HG02588 (cell line): ENCODE measurements around the gene USP46.

ENCODE experiments used
- ATAC-seq: cut with Tn5 transposase; IDR thresholded peaks from one replicate; pipeline ENCODE4 v1.9.1; 2021; ENCODE audit warnings: mild to moderate bottlenecking, moderate library complexity; ENCODE audit not compliant: unreplicated experiment

USP46 gene

GRCh38 chr4:52657618-52658501 lies 1.2 kb downstream of the USP46 start:
- no peak for ATAC-seq

- no peak for ATAC-seq
Measured at GRCh38 chr4:52657292-52657617, 1.8 kb downstream of the USP46 start.

- no peak for ATAC-seq
Measured at GRCh38 chr4:52655506-52655905, 3.6 kb downstream of the USP46 start.

GRCh38 chr4:52651996-52652672 lies 7.0 kb downstream of the USP46 start:
- ATAC-seq = no peak

- ATAC-seq = no peak
Measured at GRCh38 chr4:52648836-52649235, 10.3 kb downstream of the USP46 start.

GRCh38 chr4:52646741-52647140 lies 12.4 kb downstream of the USP46 start:
- ATAC-seq = no peak

- no peak for ATAC-seq
Measured at GRCh38 chr4:52646096-52646495, 13.0 kb downstream of the USP46 start.

- no peak for ATAC-seq
Measured at GRCh38 chr4:52645300-52645699, 13.8 kb downstream of the USP46 start.

- ATAC-seq = no peak
Measured at GRCh38 chr4:52643785-52644244, 15.3 kb downstream of the USP46 start.

GRCh38 chr4:52643190-52643589 lies 15.9 kb downstream of the USP46 start:
- no peak for ATAC-seq

- ATAC-seq = peak; percentile 89
Measured at GRCh38 chr4:52641854-52642563, 17.1 kb downstream of the USP46 start.

GRCh38 chr4:52640808-52641565 lies 18.1 kb downstream of the USP46 start:
- no peak for ATAC-seq

GRCh38 chr4:52638717-52639116 lies 20.4 kb downstream of the USP46 start:
- ATAC-seq = no peak

GRCh38 chr4:52637116-52637515 lies 22.0 kb downstream of the USP46 start:
- no peak for ATAC-seq

GRCh38 chr4:52635560-52635959 lies 23.5 kb downstream of the USP46 start:
- no peak for ATAC-seq

- ATAC-seq = no peak
Measured at GRCh38 chr4:52635130-52635529, 24.0 kb downstream of the USP46 start.

GRCh38 chr4:52633846-52634245 lies 25.3 kb downstream of the USP46 start:
- ATAC-seq = no peak

GRCh38 chr4:52628974-52629373 lies 30.1 kb downstream of the USP46 start:
- no peak for ATAC-seq

- no peak for ATAC-seq
Measured at GRCh38 chr4:52628543-52628942, 30.6 kb downstream of the USP46 start.

- no peak for ATAC-seq
Measured at GRCh38 chr4:52627876-52628275, 31.2 kb downstream of the USP46 start.

GRCh38 chr4:52625216-52625615 lies 33.9 kb downstream of the USP46 start:
- ATAC-seq = no peak
